GM13976 (cell line): ENCODE data around the gene HDAC9.

Source experiments
- DNase-seq: peaks from one replicate; pipeline ENCODE4 v3.0.0; 2012; ENCODE audit warnings: low spot score
- CTCF ChIP-seq: IDR thresholded peaks from 2 replicates; pipeline ENCODE4 v1.5.1; 2012; ENCODE audit warnings: borderline replicate concordance, mild to moderate bottlenecking; ENCODE audit not compliant: insufficient read depth; ENCODE audit errors: extremely low read depth, missing control alignments, control extremely low read depth
- in situ Hi-C: fragments of 300-500 bp; cut with MboI; formaldehyde crosslinking; loops from one replicate; pipeline ENCODE4 v1.12.0; 2022; ENCODE audit warnings: low sequenced_read_pairs, mixed read lengths, inconsistent platforms; ENCODE audit not compliant: unreplicated experiment

HDAC9 gene

GRCh38 chr7:18536486-18536885, 40.9 kb downstream of the HDAC9 start:
- no peak for DNase-seq
- TF ChIP-seq CTCF = no peak
- in situ Hi-C loops = no loop called here

- no peak for TF ChIP-seq CTCF
- DNase-seq = no peak
- in situ Hi-C loops = no loop called here
Measured at GRCh38 chr7:18538554-18539250, 43.2 kb downstream of the HDAC9 start.

- in situ Hi-C loops = no loop called here
- no peak for TF ChIP-seq CTCF
Measured at GRCh38 chr7:18540396-18540795, 44.8 kb downstream of the HDAC9 start.

GRCh38 chr7:18541181-18541870, 45.8 kb downstream of the HDAC9 start:
- DNase-seq = no peak
- TF ChIP-seq CTCF = no peak
- in situ Hi-C loops = no loop called here

More at GRCh38 chr7:18540396-18540795, 44.8 kb downstream of the HDAC9 start:
- no peak for DNase-seq

- in situ Hi-C loops = no loop called here
- no peak for TF ChIP-seq CTCF
- DNase-seq = no peak
Measured at GRCh38 chr7:18541871-18542212, 46.3 kb downstream of the HDAC9 start.

GRCh38 chr7:18546576-18546975, 51.0 kb downstream of the HDAC9 start:
- in situ Hi-C loops = no loop called here
- no peak for TF ChIP-seq CTCF
- DNase-seq = no peak
